ENCODE measurements around the gene RALB. TPM values are rescaled to one million over a fixed set of nuclear protein-coding genes. Genes with fewer than 3 reads are reported as not detected.
"Not testable (repeated sequence)": the region's sequence is repeated elsewhere in the genome, so short reads cannot be mapped to it uniquely, and the experiment has no call there.

The RALB gene
- total and polyA plus RNA-seq, 2 donors (not counting 1 experiment from before 2014, with no cell fraction given): 58.3 to 73.9 TPM

- no peaks in the 10 kb centered on the region for H3K36me3 ChIP-seq (ENCODE audit: control insufficient read depth, insufficient read depth, low read length)
- TF ChIP-seq, protein P1, sequence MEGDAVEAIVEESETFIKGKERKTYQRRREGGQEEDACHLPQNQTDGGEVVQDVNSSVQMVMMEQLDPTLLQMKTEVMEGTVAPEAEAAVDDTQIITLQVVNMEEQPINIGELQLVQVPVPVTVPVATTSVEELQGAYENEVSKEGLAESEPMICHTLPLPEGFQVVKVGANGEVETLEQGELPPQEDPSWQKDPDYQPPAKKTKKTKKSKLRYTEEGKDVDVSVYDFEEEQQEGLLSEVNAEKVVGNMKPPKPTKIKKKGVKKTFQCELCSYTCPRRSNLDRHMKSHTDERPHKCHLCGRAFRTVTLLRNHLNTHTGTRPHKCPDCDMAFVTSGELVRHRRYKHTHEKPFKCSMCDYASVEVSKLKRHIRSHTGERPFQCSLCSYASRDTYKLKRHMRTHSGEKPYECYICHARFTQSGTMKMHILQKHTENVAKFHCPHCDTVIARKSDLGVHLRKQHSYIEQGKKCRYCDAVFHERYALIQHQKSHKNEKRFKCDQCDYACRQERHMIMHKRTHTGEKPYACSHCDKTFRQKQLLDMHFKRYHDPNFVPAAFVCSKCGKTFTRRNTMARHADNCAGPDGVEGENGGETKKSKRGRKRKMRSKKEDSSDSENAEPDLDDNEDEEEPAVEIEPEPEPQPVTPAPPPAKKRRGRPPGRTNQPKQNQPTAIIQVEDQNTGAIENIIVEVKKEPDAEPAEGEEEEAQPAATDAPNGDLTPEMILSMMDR (conservative IDR thresholded peaks at IDR 0.05 in 1 of 2, IDR thresholded peaks at IDR 0.05 in 1 of 2; ENCODE audit: low read depth in 1 of 2, low read length in 2 of 2): no peak
- no peak for TF ChIP-seq EZH2 (IDR thresholded peaks at IDR 0.05; ENCODE audit: low read length, missing control alignments)
- no peak overlapping the region for H3K4me3 ChIP-seq (replicated peaks in 1 of 4; ENCODE audit: control extremely low read depth in 1 of 4, insufficient read depth in 1 of 4, low read depth in 3 of 4, low read length in 4 of 4)
- DNase-seq (ENCODE audit: low read depth in 2 of 2): no peak
- no peak overlapping the region for H2AFZ ChIP-seq (ENCODE audit: low read length)
- H3K4me1 ChIP-seq (ENCODE audit: control insufficient read depth, extremely low read depth, insufficient read depth, low read length): no peaks in the 10 kb centered on the region
- H4K20me1 ChIP-seq (ENCODE audit: control insufficient read depth, extremely low read depth, insufficient read depth, low read length): no peaks in the 10 kb centered on the region
- H3K79me2 ChIP-seq (ENCODE audit: control insufficient read depth, insufficient read depth, low read length): no peaks in the 10 kb centered on the region
- H3K27me3 ChIP-seq (ENCODE audit: control insufficient read depth, insufficient read depth, low read length): no peaks in the 10 kb centered on the region
- H3K9me3 ChIP-seq (ENCODE audit: control insufficient read depth, insufficient read depth, low read depth, low read length): no peaks in the 10 kb centered on the region
- no peak overlapping the region for H3K4me2 ChIP-seq (ENCODE audit: extremely low read depth, insufficient read depth, low read length)
- H3K27ac ChIP-seq (ENCODE audit: insufficient read depth, low read length): no peak overlapping the region
- H3K9ac ChIP-seq (ENCODE audit: insufficient read depth, low read length): no peak overlapping the region
Observed at GRCh38 chr2:120310136-120310535, 57.5 kb downstream of the RALB start.

DNA sequence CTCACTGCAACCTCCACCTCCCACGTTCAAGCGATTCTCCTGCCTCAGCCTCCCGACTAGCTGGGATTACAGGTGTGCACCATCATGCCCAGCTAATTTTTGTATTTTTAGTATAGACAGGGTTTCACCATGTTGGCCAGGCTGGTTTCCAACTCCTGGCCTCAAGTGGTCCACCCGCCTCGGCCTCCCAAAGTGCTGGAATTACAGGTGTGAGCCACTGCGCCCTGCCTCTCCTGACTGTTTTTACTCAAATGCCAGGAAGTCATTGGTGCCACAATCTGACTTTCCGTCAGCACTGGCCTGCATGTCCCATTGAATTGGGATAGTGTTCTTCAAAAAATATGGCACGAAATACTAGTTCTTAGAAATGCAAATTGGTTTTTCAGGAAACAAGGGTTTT is 58.2 kb downstream of the RALB start:
- H3K4me1 ChIP-seq (ENCODE audit: control insufficient read depth, extremely low read depth, insufficient read depth, low read length); H3K79me2 ChIP-seq (ENCODE audit: control insufficient read depth, insufficient read depth, low read length); H3K27me3 ChIP-seq (ENCODE audit: control insufficient read depth, insufficient read depth, low read length); H3K36me3 ChIP-seq (ENCODE audit: control insufficient read depth, insufficient read depth, low read length); H3K9ac ChIP-seq (ENCODE audit: insufficient read depth, low read length); H3K4me2 ChIP-seq (ENCODE audit: extremely low read depth, insufficient read depth, low read length); H3K9me3 ChIP-seq (ENCODE audit: control insufficient read depth, insufficient read depth, low read depth, low read length); DNase-seq (ENCODE audit: low read depth in 2 of 2); H3K4me3 ChIP-seq (replicated peaks in 1 of 4; ENCODE audit: control extremely low read depth in 1 of 4, insufficient read depth in 1 of 4, low read depth in 3 of 4, low read length in 4 of 4); H3K27ac ChIP-seq (ENCODE audit: insufficient read depth, low read length); H4K20me1 ChIP-seq (ENCODE audit: control insufficient read depth, extremely low read depth, insufficient read depth, low read length); H2AFZ ChIP-seq (ENCODE audit: low read length): not testable (repeated sequence)

DNA sequence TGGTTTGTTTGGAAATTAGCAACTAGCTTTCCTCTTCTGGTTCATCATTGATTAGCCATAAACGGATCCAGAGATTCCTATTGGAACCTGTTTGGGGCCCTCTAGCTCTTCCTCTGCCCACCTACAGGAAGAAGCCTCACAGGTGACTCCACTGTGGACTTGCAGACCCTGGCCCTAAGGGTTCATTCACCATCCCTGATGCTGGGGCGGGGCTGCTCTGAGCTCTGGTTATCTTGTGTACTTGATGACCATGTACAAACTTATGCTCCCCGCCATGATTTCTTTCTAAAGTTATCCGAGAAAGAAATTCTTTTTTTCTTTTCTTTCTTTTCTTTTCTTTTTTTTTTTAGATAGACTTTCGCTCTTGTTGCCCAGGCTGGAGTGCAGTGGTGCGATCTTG is 59.4 kb downstream of the RALB start:
- Histone ChIP-seq H3K4me1 (ENCODE audit: control insufficient read depth, extremely low read depth, insufficient read depth, low read length) (no peaks in the 10 kb centered on the region), H3K4me2 (ENCODE audit: extremely low read depth, insufficient read depth, low read length) (no peak overlapping the region), H3K9me3 (ENCODE audit: control insufficient read depth, insufficient read depth, low read depth, low read length) (no peaks in the 10 kb centered on the region), H3K27me3 (ENCODE audit: control insufficient read depth, insufficient read depth, low read length) (peaks cover 3% of the 10 kb centered on the region), H3K27ac (ENCODE audit: insufficient read depth, low read length) (no peak overlapping the region), H3K9ac (ENCODE audit: insufficient read depth, low read length) (no peak overlapping the region), H3K36me3 (ENCODE audit: control insufficient read depth, insufficient read depth, low read length) (no peaks in the 10 kb centered on the region), H4K20me1 (ENCODE audit: control insufficient read depth, extremely low read depth, insufficient read depth, low read length) (no peaks in the 10 kb centered on the region), H3K4me3 (replicated peaks in 1 of 4; ENCODE audit: control extremely low read depth in 1 of 4, insufficient read depth in 1 of 4, low read depth in 3 of 4, low read length in 4 of 4) (no peak overlapping the region), H2AFZ (ENCODE audit: low read length) (no peak overlapping the region), H3K79me2 (ENCODE audit: control insufficient read depth, insufficient read depth, low read length) (no peaks in the 10 kb centered on the region)
- TF ChIP-seq EZH2 (IDR thresholded peaks at IDR 0.05; ENCODE audit: low read length, missing control alignments): no peak
- TF ChIP-seq, protein P1 (conservative IDR thresholded peaks at IDR 0.05 in 1 of 2, IDR thresholded peaks at IDR 0.05 in 1 of 2; ENCODE audit: low read depth in 1 of 2, low read length in 2 of 2): no peak
- no peak for DNase-seq (ENCODE audit: low read depth in 2 of 2)
